HFFc6 (cell line): Measurements from ENCODE around the gene TMEM151B. TPM values are rescaled to one million over a fixed set of nuclear protein-coding genes. Genes with fewer than 3 reads are reported as not detected.

ENCODE experiments used
- DNase-seq: peaks from one replicate; pipeline ENCODE4 v3.0.0-alpha.2; 2018
- H3K27ac Mint-ChIP-seq: 2 replicates; pipeline ENCODE4 v1.8.0; 2020; ENCODE audit warnings: mild to moderate bottlenecking, mixed read lengths
- H3K27me3 Mint-ChIP-seq: 2 replicates; pipeline ENCODE4 v1.8.0; 2021; ENCODE audit warnings: mild to moderate bottlenecking, moderate library complexity, mixed read lengths; ENCODE audit not compliant: insufficient read depth
- H3K36me3 Mint-ChIP-seq: 2 replicates; pipeline ENCODE4 v1.8.0; 2021; ENCODE audit warnings: low read depth, mixed read lengths
- H3K4me1 Mint-ChIP-seq: 2 replicates; pipeline ENCODE4 v1.8.0; 2020; ENCODE audit warnings: low read depth, mixed read lengths
- H3K4me3 Mint-ChIP-seq: 2 replicates; pipeline ENCODE4 v1.8.0; 2020; ENCODE audit warnings: mild to moderate bottlenecking, moderate library complexity, mixed read lengths
- H3K9me3 Mint-ChIP-seq: 2 replicates; pipeline ENCODE4 v1.8.0; 2020; ENCODE audit warnings: mild to moderate bottlenecking, mixed read lengths
- CTCF ChIP-seq: fragments of 200-600 bp; sonication (generic); IDR thresholded peaks from 2 replicates; pipeline ENCODE4 v1.5.0; 2021; ENCODE audit warnings: antibody characterized with exemption, mild to moderate bottlenecking
- total RNA-seq, 6 experiments: library from RNA; stranded (reverse); fragmentation: NEBNext Ultra II Directional; extraction: Animal tissue kit (Norgen Biotek cat#: 25700); gene quantifications; 2 replicates in 1 of 6; 3 replicates in 5 of 6; pipeline ENCODE4 v1.2.3, GENCODE V29; 2021

The TMEM151B gene
- total RNA-seq, 6 experiments from 2014 or later = not detected

GRCh38 chr6:44298055-44298803 lies 28.0 kb downstream of the TMEM151B start:
- H3K27me3 Mint-ChIP-seq = peaks cover 36% of the 10 kb centered on the region
- H3K4me1 Mint-ChIP-seq = no peaks in the 10 kb centered on the region

DNA sequence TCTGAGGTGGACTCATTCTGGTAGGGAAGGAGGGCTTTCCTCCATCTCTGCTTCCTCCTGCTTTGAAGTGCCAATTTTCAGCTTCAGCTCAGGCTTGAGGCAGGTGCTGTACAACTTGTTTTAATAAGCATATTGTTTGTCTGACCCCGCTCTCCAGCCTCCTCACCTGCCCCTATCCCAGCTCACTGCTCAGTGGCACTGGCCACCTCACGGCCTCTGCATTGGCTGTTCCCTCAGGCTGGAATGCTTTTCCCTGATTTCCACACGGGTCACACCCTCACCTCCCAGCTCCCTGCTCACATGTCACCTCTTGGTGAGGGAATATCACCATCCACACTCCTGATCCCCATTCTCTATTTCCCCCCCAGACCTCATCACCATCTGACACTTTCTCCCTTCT lies 28.6 kb downstream of the TMEM151B start:
- TF ChIP-seq CTCF = no peak
- Mint-ChIP-seq H3K36me3 (peaks cover 12% of the 10 kb centered on the region), H3K27ac (no peak overlapping the region), H3K4me3 (no peak overlapping the region), H3K9me3 (no peaks in the 10 kb centered on the region), H3K27me3 (peaks cover 31% of the 10 kb centered on the region), H3K4me1 (no peaks in the 10 kb centered on the region)
- no peak for DNase-seq

More at GRCh38 chr6:44298055-44298803, 28.0 kb downstream of the TMEM151B start:
- no peak for TF ChIP-seq CTCF
- H3K36me3 Mint-ChIP-seq = peaks cover 12% of the 10 kb centered on the region
- DNase-seq = no peak
- no peak overlapping the region for H3K27ac Mint-ChIP-seq
- no peaks in the 10 kb centered on the region for H3K9me3 Mint-ChIP-seq
- no peak overlapping the region for H3K4me3 Mint-ChIP-seq

DNA sequence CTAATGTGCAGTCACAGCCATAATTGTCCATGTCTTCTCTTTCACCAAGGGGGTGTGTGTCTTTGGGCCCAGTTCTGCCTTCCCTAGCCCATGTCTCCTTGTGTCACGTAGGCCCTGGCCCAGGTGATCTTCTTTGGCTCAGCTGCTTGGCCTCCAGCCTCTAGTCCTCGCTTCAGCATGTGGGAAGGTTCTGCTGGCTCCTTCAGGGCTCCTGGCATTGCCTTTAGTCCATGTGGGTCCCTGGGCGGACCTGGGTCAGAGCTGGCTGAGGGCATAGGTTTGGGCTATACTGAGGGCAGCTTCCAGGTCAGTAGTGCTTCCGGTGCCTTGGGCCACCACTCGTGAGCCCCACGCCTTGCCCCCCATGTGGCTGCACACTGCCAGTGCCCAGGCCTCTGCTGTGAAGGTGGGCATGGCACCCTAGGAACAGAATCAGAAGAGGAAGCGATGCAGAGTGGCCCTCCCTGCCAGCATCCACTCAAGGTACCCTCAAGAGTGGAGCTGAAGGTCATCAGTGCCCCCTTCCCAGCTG lies 30.1 kb downstream of the TMEM151B start:
- TF ChIP-seq CTCF = no peak
- H3K27me3 Mint-ChIP-seq = peaks cover 28% of the 10 kb centered on the region
- H3K36me3 Mint-ChIP-seq = peaks cover 12% of the 10 kb centered on the region
- DNase-seq = no peak
- no peaks in the 10 kb centered on the region for H3K4me1 Mint-ChIP-seq
- no peak overlapping the region for H3K27ac Mint-ChIP-seq
- H3K9me3 Mint-ChIP-seq = no peaks in the 10 kb centered on the region
- H3K4me3 Mint-ChIP-seq = no peak overlapping the region

DNA sequence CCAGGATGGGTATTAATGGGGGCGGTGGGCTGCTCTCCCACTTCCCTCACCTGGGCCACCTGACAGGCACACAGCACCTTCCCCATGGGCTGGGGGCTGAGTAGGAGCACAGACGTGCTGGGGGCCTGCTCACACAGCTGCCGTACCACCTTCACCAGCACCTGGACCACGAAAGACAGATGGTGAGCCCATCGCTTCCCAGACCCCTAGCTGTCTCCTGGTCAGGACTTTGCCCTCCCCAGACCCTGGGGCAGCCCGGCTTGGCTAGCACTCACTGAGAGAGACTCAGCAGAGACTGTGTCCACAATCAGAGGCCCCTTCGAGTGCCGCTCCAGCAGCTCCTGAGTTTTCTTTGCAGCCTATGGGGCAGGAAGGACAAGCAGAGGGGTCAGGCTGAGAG lies 30.9 kb downstream of the TMEM151B start:
- H3K4me1 Mint-ChIP-seq = no peaks in the 10 kb centered on the region
- no peak overlapping the region for H3K4me3 Mint-ChIP-seq
- H3K27me3 Mint-ChIP-seq = peaks cover 24% of the 10 kb centered on the region
- DNase-seq = no peak
- H3K27ac Mint-ChIP-seq = no peak overlapping the region
- H3K9me3 Mint-ChIP-seq = no peaks in the 10 kb centered on the region
- no peak for TF ChIP-seq CTCF
- H3K36me3 Mint-ChIP-seq = peaks cover 12% of the 10 kb centered on the region

GRCh38 chr6:44301782-44302564 lies 31.7 kb downstream of the TMEM151B start:
- H3K36me3 Mint-ChIP-seq = peaks cover 12% of the 10 kb centered on the region
- H3K4me3 Mint-ChIP-seq = no peak overlapping the region
- H3K27ac Mint-ChIP-seq = no peak overlapping the region
- DNase-seq = no peak
- no peak for TF ChIP-seq CTCF
- no peaks in the 10 kb centered on the region for H3K9me3 Mint-ChIP-seq
- H3K27me3 Mint-ChIP-seq = peaks cover 15% of the 10 kb centered on the region
- H3K4me1 Mint-ChIP-seq = no peaks in the 10 kb centered on the region
